GM03348 (cell line): ENCODE measurements around the gene LPP.
"Not testable (repeated sequence)": the region's sequence is repeated elsewhere in the genome, so short reads cannot be mapped to it uniquely, and the experiment has no call there.

Experiments used
- DNase-seq: peaks from one replicate; pipeline ENCODE4 v3.0.0; 2012; ENCODE audit warnings: low spot score

The LPP gene

GRCh38 chr3:188440340-188440972, 286.5 kb downstream of the LPP start:
- DNase-seq, result no peak

- DNase-seq, result no peak
Measured at GRCh38 chr3:188442430-188442829, 288.5 kb downstream of the LPP start.

GRCh38 chr3:188445175-188445574, 291.2 kb downstream of the LPP start:
- DNase-seq, result not testable (repeated sequence)

GRCh38 chr3:188446014-188446413, 292.1 kb downstream of the LPP start:
- DNase-seq, result no peak

GRCh38 chr3:188446766-188447165, 292.8 kb downstream of the LPP start:
- DNase-seq, result no peak

- no peak for DNase-seq
Measured at GRCh38 chr3:188448813-188449212, 294.9 kb downstream of the LPP start.

GRCh38 chr3:188449421-188449820, 295.5 kb downstream of the LPP start:
- no peak for DNase-seq

GRCh38 chr3:188452158-188452772, 298.3 kb downstream of the LPP start:
- DNase-seq, result no peak

GRCh38 chr3:188453431-188454384, 299.8 kb downstream of the LPP start:
- DNase-seq, result no peak

- no peak for DNase-seq
Measured at GRCh38 chr3:188455748-188456147, 301.8 kb downstream of the LPP start.

- peak; percentile 12 for DNase-seq
Measured at GRCh38 chr3:188458756-188459155, 304.8 kb downstream of the LPP start.

GRCh38 chr3:188465311-188465710, 311.4 kb downstream of the LPP start:
- no peak for DNase-seq

GRCh38 chr3:188468196-188468595, 314.2 kb downstream of the LPP start:
- no peak for DNase-seq

- no peak for DNase-seq
Measured at GRCh38 chr3:188468662-188469061, 314.7 kb downstream of the LPP start.

- DNase-seq, result no peak
Measured at GRCh38 chr3:188469228-188469885, 315.4 kb downstream of the LPP start.

- no peak for DNase-seq
Measured at GRCh38 chr3:188470508-188471130, 316.7 kb downstream of the LPP start.

GRCh38 chr3:188471723-188472122, 317.8 kb downstream of the LPP start:
- no peak for DNase-seq

GRCh38 chr3:188472336-188472735, 318.4 kb downstream of the LPP start:
- DNase-seq, result peak; percentile 12

- no peak for DNase-seq
Measured at GRCh38 chr3:188473045-188473444, 319.1 kb downstream of the LPP start.

GRCh38 chr3:188473591-188474288, 319.8 kb downstream of the LPP start:
- no peak for DNase-seq

- no peak for DNase-seq
Measured at GRCh38 chr3:188476935-188477334, 323.0 kb downstream of the LPP start.
